HepG2 (cell line): ENCODE data around the gene TMEM267. TPM values are rescaled to one million over a fixed set of nuclear protein-coding genes. Genes with fewer than 3 reads are reported as not detected.

ENCODE experiments used
- ARID4A ChIP-seq: sonication (generic); formaldehyde crosslinking; IDR thresholded peaks from 2 replicates; pipeline ENCODE4 v1.5.0; 2020; ENCODE audit warnings: mild to moderate bottlenecking, missing genetic modification reagents, borderline replicate concordance
- ATAD3A ChIP-seq: sonication (generic); formaldehyde crosslinking; IDR thresholded peaks from 2 replicates; pipeline ENCODE4 v1.4.0; 2020; ENCODE audit warnings: missing genetic modification reagents
- E2F5 ChIP-seq: sonication (generic); formaldehyde crosslinking; conservative IDR thresholded peaks from 2 replicates; pipeline ENCODE4 v1.4.0; 2020; ENCODE audit warnings: missing genetic modification reagents
- FOXJ3 ChIP-seq: sonication (generic); formaldehyde crosslinking; IDR thresholded peaks from 2 replicates; pipeline ENCODE4 v1.4.0; 2020; ENCODE audit warnings: missing genetic modification reagents, mild to moderate bottlenecking, borderline replicate concordance
- JARID2 ChIP-seq: sonication (generic); formaldehyde crosslinking; IDR thresholded peaks from 2 replicates; pipeline ENCODE4 v1.8.1; 2023; ENCODE audit warnings: missing genetic modification reagents, inconsistent platforms; ENCODE audit not compliant: insufficient replicate concordance
- MAFK ChIP-seq, 2 experiments: IDR thresholded peaks in 1 of 2; conservative IDR thresholded peaks in 1 of 2; 2 replicates each; pipeline ENCODE4 v1.6.1; 2011; ENCODE audit warnings: improper control_type of control experiment in 2 of 2, low read length in 2 of 2
- SPEN ChIP-seq: sonication (generic); formaldehyde crosslinking; IDR thresholded peaks from 2 replicates; pipeline ENCODE4 v1.5.1; 2020; ENCODE audit warnings: low read depth, mild to moderate bottlenecking, missing genetic modification reagents
- TCF12 ChIP-seq, 2 experiments: fragments of 450-650 bp in 1 of 2; sonication (generic) in 1 of 2; formaldehyde crosslinking in 1 of 2; IDR thresholded peaks; 2 replicates each; pipeline versions ENCODE4 v1.6.1 to v1.8.0; 2017 to 2022; ENCODE audit warnings: antibody characterized with exemption in 1 of 2, mild to moderate bottlenecking in 1 of 2, missing genetic modification reagents in 1 of 2, moderate library complexity in 1 of 2
- ZMYM2 ChIP-seq: sonication (generic); formaldehyde crosslinking; IDR thresholded peaks from 2 replicates; pipeline ENCODE4 v1.8.0; 2022; ENCODE audit warnings: mild to moderate bottlenecking, missing genetic modification reagents
- ZNF292 ChIP-seq: sonication (generic); formaldehyde crosslinking; IDR thresholded peaks from 2 replicates; pipeline ENCODE4 v1.8.1; 2022; ENCODE audit warnings: mild to moderate bottlenecking, low read depth, missing genetic modification reagents, borderline replicate concordance
- ZNF317 ChIP-seq: sonication (generic); formaldehyde crosslinking; IDR thresholded peaks from 2 replicates; pipeline ENCODE4 v1.5.0; 2020; ENCODE audit warnings: mild to moderate bottlenecking, missing genetic modification reagents
- ZNF460 ChIP-seq: sonication (generic); formaldehyde crosslinking; IDR thresholded peaks from 2 replicates; pipeline ENCODE4 v1.5.1; 2020; ENCODE audit warnings: missing genetic modification reagents, mild to moderate bottlenecking, borderline replicate concordance
- ZNF468 ChIP-seq: sonication (generic); formaldehyde crosslinking; IDR thresholded peaks from 2 replicates; pipeline ENCODE4 v1.8.0; 2022; ENCODE audit warnings: mild to moderate bottlenecking, moderate library complexity, missing genetic modification reagents
- ZNF761 ChIP-seq: sonication (generic); formaldehyde crosslinking; conservative IDR thresholded peaks from 2 replicates; pipeline ENCODE4 v1.4.0; 2020; ENCODE audit warnings: mild to moderate bottlenecking, missing genetic modification reagents
- ZNF768 ChIP-seq: sonication (generic); formaldehyde crosslinking; IDR thresholded peaks from 2 replicates; pipeline ENCODE4 v1.4.0; 2020; ENCODE audit warnings: missing genetic modification reagents
- polyA plus RNA-seq, 8 experiments: library from polyadenylated mRNA; depleted of rRNA in 3 of 8; stranded (reverse) in 7 of 8; unstranded in 1 of 8; fragments of >200 nt; fragmentation: Illumina TruSeq in 4 of 8; extraction: Trizol in 4 of 8; gene quantifications; 2 replicates each; pipeline versions ENCODE4 v1.2.1 to v1.2.3, GENCODE V29; 2011 to 2016; ENCODE audit warnings: low read depth in 4 of 8, missing spikeins in 1 of 8, mixed read lengths in 1 of 8; ENCODE audit not compliant: insufficient read depth in 1 of 8
- total RNA-seq, 5 experiments: library from RNA; depleted of rRNA; stranded (reverse); fragments of >200 nt; fragmentation: Illumina TruSeq; extraction: Trizol; gene quantifications; 2 replicates each; pipeline ENCODE4 v1.2.3, GENCODE V29; 2016; ENCODE audit warnings: low read depth in 1 of 5
- TF ChIP-seq, protein P1 (sequence below): sonication (generic); formaldehyde crosslinking; IDR thresholded peaks from 2 replicates; pipeline ENCODE4 v1.5.1; 2020; ENCODE audit warnings: mild to moderate bottlenecking, missing genetic modification reagents, borderline replicate concordance

TMEM267 gene
- total and polyA plus RNA-seq, 2 of the 13 experiments (the other 11 are each of a cell fraction or from before 2014, with no cell fraction given): 8.9 to 12.6 TPM

GRCh38 chr5:43432486-43433375, 50.9 kb downstream of the TMEM267 start (continued):
- TF ChIP-seq ARID4A (CRISPR knock-in tag) (peak; percentile 79; the same call in 1 of the 2 replicates), ZNF460 (CRISPR knock-in tag) (no peak), ZNF768 (CRISPR knock-in tag) (no peak), MAFK (conservative IDR thresholded peaks at IDR 0.05 in 1 of 2, IDR thresholded peaks at IDR 0.05 in 1 of 2; ENCODE audit: low read length in 2 of 2) (no peak), ZNF317 (CRISPR knock-in tag) (0 out of 2 replicates have a peak, but pooled peaks have one; percentile 52), ZNF761 (CRISPR knock-in tag) (0 out of 2 replicates have a peak, but pooled peaks have one; percentile 42), E2F5 (CRISPR knock-in tag) (no peak), TCF12 (IDR thresholded peaks at IDR 0.05) (no peak), TCF12 (CRISPR knock-in tag; IDR thresholded peaks at IDR 0.05) (no peak), ZNF292 (CRISPR knock-in tag) (0 out of 2 replicates have a peak, but pooled peaks have one; percentile 83), SPEN (CRISPR knock-in tag) (peak; percentile 76), JARID2 (CRISPR knock-in tag) (no peak), ATAD3A (CRISPR knock-in tag) (no peak), ZNF468 (CRISPR knock-in tag) (no peak), ZMYM2 (CRISPR knock-in tag) (peak; percentile 58; the same call in 1 of the 2 replicates), FOXJ3 (CRISPR knock-in tag) (peak; percentile 99)
- TF ChIP-seq, protein P1, sequence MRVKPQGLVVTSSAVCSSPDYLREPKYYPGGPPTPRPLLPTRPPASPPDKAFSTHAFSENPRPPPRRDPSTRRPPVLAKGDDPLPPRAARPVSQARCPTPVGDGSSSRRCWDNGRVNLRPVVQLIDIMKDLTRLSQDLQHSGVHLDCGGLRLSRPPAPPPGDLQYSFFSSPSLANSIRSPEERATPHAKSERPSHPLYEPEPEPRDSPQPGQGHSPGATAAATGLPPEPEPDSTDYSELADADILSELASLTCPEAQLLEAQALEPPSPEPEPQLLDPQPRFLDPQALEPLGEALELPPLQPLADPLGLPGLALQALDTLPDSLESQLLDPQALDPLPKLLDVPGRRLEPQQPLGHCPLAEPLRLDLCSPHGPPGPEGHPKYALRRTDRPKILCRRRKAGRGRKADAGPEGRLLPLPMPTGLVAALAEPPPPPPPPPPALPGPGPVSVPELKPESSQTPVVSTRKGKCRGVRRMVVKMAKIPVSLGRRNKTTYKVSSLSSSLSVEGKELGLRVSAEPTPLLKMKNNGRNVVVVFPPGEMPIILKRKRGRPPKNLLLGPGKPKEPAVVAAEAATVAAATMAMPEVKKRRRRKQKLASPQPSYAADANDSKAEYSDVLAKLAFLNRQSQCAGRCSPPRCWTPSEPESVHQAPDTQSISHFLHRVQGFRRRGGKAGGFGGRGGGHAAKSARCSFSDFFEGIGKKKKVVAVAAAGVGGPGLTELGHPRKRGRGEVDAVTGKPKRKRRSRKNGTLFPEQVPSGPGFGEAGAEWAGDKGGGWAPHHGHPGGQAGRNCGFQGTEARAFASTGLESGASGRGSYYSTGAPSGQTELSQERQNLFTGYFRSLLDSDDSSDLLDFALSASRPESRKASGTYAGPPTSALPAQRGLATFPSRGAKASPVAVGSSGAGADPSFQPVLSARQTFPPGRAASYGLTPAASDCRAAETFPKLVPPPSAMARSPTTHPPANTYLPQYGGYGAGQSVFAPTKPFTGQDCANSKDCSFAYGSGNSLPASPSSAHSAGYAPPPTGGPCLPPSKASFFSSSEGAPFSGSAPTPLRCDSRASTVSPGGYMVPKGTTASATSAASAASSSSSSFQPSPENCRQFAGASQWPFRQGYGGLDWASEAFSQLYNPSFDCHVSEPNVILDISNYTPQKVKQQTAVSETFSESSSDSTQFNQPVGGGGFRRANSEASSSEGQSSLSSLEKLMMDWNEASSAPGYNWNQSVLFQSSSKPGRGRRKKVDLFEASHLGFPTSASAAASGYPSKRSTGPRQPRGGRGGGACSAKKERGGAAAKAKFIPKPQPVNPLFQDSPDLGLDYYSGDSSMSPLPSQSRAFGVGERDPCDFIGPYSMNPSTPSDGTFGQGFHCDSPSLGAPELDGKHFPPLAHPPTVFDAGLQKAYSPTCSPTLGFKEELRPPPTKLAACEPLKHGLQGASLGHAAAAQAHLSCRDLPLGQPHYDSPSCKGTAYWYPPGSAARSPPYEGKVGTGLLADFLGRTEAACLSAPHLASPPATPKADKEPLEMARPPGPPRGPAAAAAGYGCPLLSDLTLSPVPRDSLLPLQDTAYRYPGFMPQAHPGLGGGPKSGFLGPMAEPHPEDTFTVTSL: peak; percentile 92
